ENCODE results near the gene STEAP3.

STEAP3 gene

GRCh38 chr2:119249311-119249710 lies 25.7 kb downstream of the STEAP3 start:
- DNase-seq: no peak

- no peak for DNase-seq
Measured at GRCh38 chr2:119249855-119250717, 26.5 kb downstream of the STEAP3 start.

- DNase-seq: no peak
Measured at GRCh38 chr2:119250718-119251290, 27.2 kb downstream of the STEAP3 start.

GRCh38 chr2:119251652-119252051 lies 28.0 kb downstream of the STEAP3 start:
- no peak for DNase-seq

GRCh38 chr2:119252186-119253113 lies 28.8 kb downstream of the STEAP3 start:
- no peak for DNase-seq

GRCh38 chr2:119253114-119253702 lies 29.6 kb downstream of the STEAP3 start:
- no peak for DNase-seq

- no peak for DNase-seq
Measured at GRCh38 chr2:119253760-119254600, 30.3 kb downstream of the STEAP3 start.

- DNase-seq: no peak
Measured at GRCh38 chr2:119254601-119255080, 31.0 kb downstream of the STEAP3 start.

GRCh38 chr2:119255760-119256581 lies 32.3 kb downstream of the STEAP3 start:
- no peak for DNase-seq

- no peak for DNase-seq
Measured at GRCh38 chr2:119256582-119256921, 32.9 kb downstream of the STEAP3 start.

- DNase-seq: no peak
Measured at GRCh38 chr2:119257198-119257597, 33.6 kb downstream of the STEAP3 start.

- DNase-seq: no peak
Measured at GRCh38 chr2:119259296-119259860, 35.7 kb downstream of the STEAP3 start.

- no peak for DNase-seq
Measured at GRCh38 chr2:119260646-119261492, 37.2 kb downstream of the STEAP3 start.

- no peak for DNase-seq
Measured at GRCh38 chr2:119261493-119262225, 38.0 kb downstream of the STEAP3 start.

GRCh38 chr2:119263025-119263424 lies 39.4 kb downstream of the STEAP3 start:
- no peak for DNase-seq

GRCh38 chr2:119263656-119264055 lies 40.0 kb downstream of the STEAP3 start:
- DNase-seq: peak; percentile 58 to 64

GRCh38 chr2:119264781-119265692 lies 41.4 kb downstream of the STEAP3 start:
- peak in 1 of 2 donors; percentile 40 for DNase-seq

- no peak for DNase-seq
Measured at GRCh38 chr2:119265693-119266066, 42.0 kb downstream of the STEAP3 start.

Measured in inflammatory macrophage treated with lipopolysaccharide for 1 hour (primary cell).